OCI-LY1 (cell line): ENCODE results near the gene NBEA.

Experiments used
- EZH2 ChIP-seq: fragments of 200-600 bp; sonication (generic), shearing (Covaris generic); IDR thresholded peaks from 2 replicates; pipeline ENCODE4 v1.8.0; 2017; ENCODE audit warnings: borderline replicate concordance, mixed run types, mild to moderate bottlenecking, antibody characterized with exemption, low read length, moderate library complexity, mixed read lengths
- TF ChIP-seq, protein P1 (sequence below): fragments of 200-600 bp; sonication (generic), shearing (Covaris generic); IDR thresholded peaks from 2 replicates; pipeline ENCODE4 v1.5.1; 2017; ENCODE audit warnings: mild to moderate bottlenecking, antibody characterized with exemption, low read length, moderate library complexity, mixed read lengths

DNA sequence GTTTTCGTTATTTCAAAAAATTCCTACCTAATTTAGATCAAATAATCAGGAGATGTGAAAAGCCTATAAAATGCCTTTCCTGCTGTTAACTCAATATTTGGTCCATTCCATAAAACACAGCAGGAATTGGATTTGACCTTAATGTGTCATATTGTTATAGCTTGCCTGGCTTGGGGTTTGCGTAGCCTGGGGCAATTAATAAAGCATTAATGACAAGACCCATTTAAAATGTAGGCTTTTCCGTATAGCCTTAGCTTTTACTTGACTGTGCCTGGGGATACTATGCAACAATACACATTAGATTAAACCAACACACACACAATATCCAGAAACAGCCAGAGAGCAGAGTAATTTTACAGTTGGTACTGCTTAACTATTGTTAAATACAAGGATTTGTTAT lies 651.6 kb downstream of the NBEA start:
- TF ChIP-seq, protein P1, sequence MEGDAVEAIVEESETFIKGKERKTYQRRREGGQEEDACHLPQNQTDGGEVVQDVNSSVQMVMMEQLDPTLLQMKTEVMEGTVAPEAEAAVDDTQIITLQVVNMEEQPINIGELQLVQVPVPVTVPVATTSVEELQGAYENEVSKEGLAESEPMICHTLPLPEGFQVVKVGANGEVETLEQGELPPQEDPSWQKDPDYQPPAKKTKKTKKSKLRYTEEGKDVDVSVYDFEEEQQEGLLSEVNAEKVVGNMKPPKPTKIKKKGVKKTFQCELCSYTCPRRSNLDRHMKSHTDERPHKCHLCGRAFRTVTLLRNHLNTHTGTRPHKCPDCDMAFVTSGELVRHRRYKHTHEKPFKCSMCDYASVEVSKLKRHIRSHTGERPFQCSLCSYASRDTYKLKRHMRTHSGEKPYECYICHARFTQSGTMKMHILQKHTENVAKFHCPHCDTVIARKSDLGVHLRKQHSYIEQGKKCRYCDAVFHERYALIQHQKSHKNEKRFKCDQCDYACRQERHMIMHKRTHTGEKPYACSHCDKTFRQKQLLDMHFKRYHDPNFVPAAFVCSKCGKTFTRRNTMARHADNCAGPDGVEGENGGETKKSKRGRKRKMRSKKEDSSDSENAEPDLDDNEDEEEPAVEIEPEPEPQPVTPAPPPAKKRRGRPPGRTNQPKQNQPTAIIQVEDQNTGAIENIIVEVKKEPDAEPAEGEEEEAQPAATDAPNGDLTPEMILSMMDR = no peak
- no peak for TF ChIP-seq EZH2
